IMR-90 (cell line): ENCODE measurements around the gene LBHD2. TPM values are rescaled to one million over a fixed set of nuclear protein-coding genes. Genes with fewer than 3 reads are reported as not detected.
A peak's percentile ranks its signal among the peaks of the same experiment; 100 is the strongest.

Source experiments
- ATAC-seq: fragments of 200-7000 bp; cut with Tn5 transposase; 2 replicates; pipeline ENCODE4 v1.9.1; 2020; ENCODE audit warnings: low read depth, mild to moderate bottlenecking, moderate library complexity
- BruUV-seq: library from RNA; stranded (reverse); fragments of 400-500 nt; replicated peaks from 2 replicates; lab custom pipeline; 2021; lab: Mats Ljungman, UMichigan
- CTCF ChIA-PET: fragments of 300-600 bp; formaldehyde crosslinking; extraction: SDS; loops from one replicate; lab custom pipeline; 2021; ENCODE audit warnings: antibody characterized with exemption; lab: Yijun Ruan, JAX
- POLR2A ChIA-PET: fragments of 300-600 bp; sonication (Branson Sonifier 250); formaldehyde crosslinking; loops from one replicate; lab custom pipeline; 2022; ENCODE audit warnings: antibody characterized with exemption; ENCODE audit not compliant: unreplicated experiment; lab: Charles Lee
- DNase-seq: peaks from one replicate; pipeline ENCODE4 v3.0.0; 2013
- H2AFZ ChIP-seq: replicated peaks from 2 replicates; pipeline ENCODE3; 2013; ENCODE audit warnings: low read length, mild to moderate bottlenecking; ENCODE audit not compliant: poor library complexity
- H2AK5ac ChIP-seq: 2 replicates; pipeline ENCODE4 v1.6.1; 2013; ENCODE audit warnings: low read depth, low read length, inconsistent platforms
- H2AK9ac ChIP-seq: replicated peaks from 2 replicates; pipeline ENCODE3; 2013; ENCODE audit warnings: mild to moderate bottlenecking, low read depth, low read length, moderate library complexity; ENCODE audit not compliant: poor library complexity
- H2BK120ac ChIP-seq: 2 replicates; pipeline ENCODE4 v1.6.1; 2013; ENCODE audit warnings: low read depth, low read length, inconsistent platforms
- H2BK15ac ChIP-seq: 3 replicates; pipeline ENCODE4 v1.6.1; 2013; ENCODE audit warnings: low read depth, low read length, inconsistent platforms
- H2BK20ac ChIP-seq: 2 replicates; pipeline ENCODE4 v1.6.1; 2013; ENCODE audit warnings: low read depth, mild to moderate bottlenecking, inconsistent platforms, low read length, moderate library complexity
- H2BK5ac ChIP-seq: 2 replicates; pipeline ENCODE4 v1.6.1; 2013; ENCODE audit warnings: mild to moderate bottlenecking, low read depth, low read length, inconsistent platforms; ENCODE audit not compliant: poor library complexity, severe bottlenecking
- H3K14ac ChIP-seq: replicated peaks from 2 replicates; pipeline ENCODE4 v1.6.1; 2013; ENCODE audit warnings: low read depth, low read length, inconsistent platforms
- H3K18ac ChIP-seq: 2 replicates; pipeline ENCODE4 v1.6.1; 2013; ENCODE audit warnings: low read depth, low read length, control low read depth
- H3K23ac ChIP-seq: 2 replicates; pipeline ENCODE4 v1.6.1; 2013; ENCODE audit warnings: low read depth, low read length, inconsistent platforms
- H3K27ac ChIP-seq: 2 replicates; pipeline ENCODE4 v1.5.1; 2013; ENCODE audit warnings: mild to moderate bottlenecking, control low read depth, low read length; ENCODE audit not compliant: insufficient read depth
- H3K27me3 ChIP-seq: 2 replicates; pipeline ENCODE4 v1.6.1; 2013; ENCODE audit warnings: low read length; ENCODE audit not compliant: control insufficient read depth, insufficient read depth
- H3K36me3 ChIP-seq: 2 replicates; pipeline ENCODE4 v1.6.1; 2013; ENCODE audit warnings: low read length, mixed read lengths; ENCODE audit not compliant: control insufficient read depth, insufficient read depth
- H3K4ac ChIP-seq: 2 replicates; pipeline ENCODE4 v1.6.1; 2013; ENCODE audit warnings: low read depth, low read length, inconsistent platforms
- H3K4me1 ChIP-seq: 2 replicates; pipeline ENCODE4 v1.6.1; 2013; ENCODE audit warnings: low read length, mixed read lengths; ENCODE audit not compliant: control insufficient read depth, insufficient read depth
- H3K4me2 ChIP-seq: 2 replicates; pipeline ENCODE4 v1.6.1; 2013; ENCODE audit warnings: low read depth, mild to moderate bottlenecking, control low read depth, low read length, moderate library complexity
- H3K4me3 ChIP-seq: 2 replicates; pipeline ENCODE4 v1.5.1; 2013; ENCODE audit warnings: low read depth, mild to moderate bottlenecking, control low read depth, low read length, moderate library complexity; ENCODE audit not compliant: insufficient read depth
- H3K56ac ChIP-seq: 2 replicates; pipeline ENCODE4 v1.6.1; 2013; ENCODE audit warnings: low read length, inconsistent platforms; ENCODE audit not compliant: insufficient read depth; ENCODE audit errors: extremely low read depth
- H3K79me1 ChIP-seq, 2 experiments: 2 replicates each; pipeline ENCODE4 v1.6.1; 2013; ENCODE audit warnings: low read length in 2 of 2, inconsistent platforms in 1 of 2, low read depth in 1 of 2
- H3K9ac ChIP-seq: 2 replicates; pipeline ENCODE4 v1.6.1; 2013; ENCODE audit warnings: low read depth, low read length, control low read depth
- H3K9me1 ChIP-seq: 2 replicates; pipeline ENCODE4 v1.6.1; 2013; ENCODE audit warnings: low read length, inconsistent platforms; ENCODE audit not compliant: insufficient read depth
- H3K9me3 ChIP-seq: 2 replicates; pipeline ENCODE4 v1.6.1; 2013; ENCODE audit warnings: low read length; ENCODE audit not compliant: control insufficient read depth, insufficient read depth
- H4K20me1 ChIP-seq: 2 replicates; pipeline ENCODE4 v1.6.1; 2013; ENCODE audit warnings: low read length, inconsistent platforms; ENCODE audit not compliant: insufficient read depth
- H4K5ac ChIP-seq: 2 replicates; pipeline ENCODE4 v1.6.1; 2013; ENCODE audit warnings: mild to moderate bottlenecking, low read depth, low read length, control low read depth
- H4K8ac ChIP-seq, 2 experiments: 2 replicates each; pipeline ENCODE4 v1.6.1; 2013; ENCODE audit warnings: low read depth in 2 of 2, low read length in 2 of 2, control low read depth in 1 of 2, inconsistent platforms in 1 of 2
- H4K91ac ChIP-seq: 2 replicates; pipeline ENCODE4 v1.6.1; 2013; ENCODE audit warnings: low read depth, low read length, inconsistent platforms; ENCODE audit not compliant: insufficient read depth
- CHD1 ChIP-seq: IDR thresholded peaks from 2 replicates; pipeline ENCODE4 v1.6.1; 2012; ENCODE audit warnings: low read depth, low read length, improper control_type of control experiment
- CTCF ChIP-seq: conservative IDR thresholded peaks from 2 replicates; pipeline ENCODE4 v1.5.1; 2012; ENCODE audit warnings: mild to moderate bottlenecking, low read depth, low read length, improper control_type of control experiment
- ELK1 ChIP-seq: fragments of 150-350 bp; IDR thresholded peaks from 2 replicates; pipeline ENCODE4 v1.6.1; 2016; ENCODE audit warnings: low read depth, mild to moderate bottlenecking, low read length, moderate library complexity, borderline replicate concordance
- MAFK ChIP-seq: IDR thresholded peaks from 2 replicates; pipeline ENCODE4 v1.6.1; 2012; ENCODE audit warnings: low read depth, low read length, improper control_type of control experiment
- MXI1 ChIP-seq: IDR thresholded peaks from 2 replicates; pipeline ENCODE4 v1.6.1; 2012; ENCODE audit warnings: low read depth, mild to moderate bottlenecking, low read length, moderate library complexity, borderline replicate concordance
- NFE2L2 ChIP-seq: fragments of 150-350 bp; IDR thresholded peaks from 2 replicates; pipeline ENCODE4 v1.6.1; 2016; ENCODE audit warnings: low read depth, mild to moderate bottlenecking, low read length
- POLR2A ChIP-seq: IDR thresholded peaks from 2 replicates; pipeline ENCODE4 v1.6.1; 2012; ENCODE audit warnings: mild to moderate bottlenecking, low read depth, low read length
- RAD21 ChIP-seq: IDR thresholded peaks from 2 replicates; pipeline ENCODE4 v1.6.1; 2012; ENCODE audit warnings: low read length, improper control_type of control experiment
- RFX5 ChIP-seq: IDR thresholded peaks from 2 replicates; pipeline ENCODE4 v1.8.0; 2012; ENCODE audit warnings: low read depth, mild to moderate bottlenecking, low read length, moderate library complexity
- WGBS, 2 experiments: methylation state at CpG; one replicate each; pipeline versions ENCODE4 v1.1.5 to v1.1.7; 2013; ENCODE audit warnings: missing lambda C conversion rate in 2 of 2; ENCODE audit not compliant: insufficient read length in 1 of 2; ENCODE audit errors: extremely low coverage in 2 of 2; 5-methylcytosine and 5-hydroxymethylcytosine counted together
- dilution Hi-C: fragments of 300-500 bp; cut with HindIII; formaldehyde crosslinking; loops from one replicate; pipeline ENCODE4 v1.14.3; 2018; ENCODE audit warnings: low sequenced_read_pairs; ENCODE audit not compliant: unreplicated experiment
- in situ Hi-C: fragments of 300-500 bp; cut with MboI; formaldehyde crosslinking; loops from 3 replicates; pipeline ENCODE4 v1.14.3; 2019; ENCODE audit warnings: low sequenced_read_pairs, inconsistent platforms, mixed read lengths
- intact Hi-C: fragments of 100-400 bp; cut with micrococcal nuclease; formaldehyde crosslinking; loops from 2 replicates; pipeline ENCODE4 v1.10.0; 2022
- polyA plus RNA-seq, 3 experiments: library from polyadenylated mRNA; depleted of rRNA; stranded (reverse); fragments of >200 nt; gene quantifications; 2 replicates each; pipeline ENCODE4 v1.2.3, GENCODE V29; 2012; ENCODE audit warnings: low replicate concordance in 1 of 3
- total RNA-seq: library from RNA; depleted of rRNA; stranded (reverse); fragments of >200 nt; gene quantifications from 2 replicates; pipeline ENCODE4 v1.2.3, GENCODE V29; 2012

The LBHD2 gene
- total and polyA plus RNA-seq, 2 of the 4 experiments (the other 2 are of a cell fraction): not detected

- DNase-seq: no peak
- H3K36me3 ChIP-seq: no peaks in the 10 kb centered on the region
- H3K79me1 ChIP-seq: no peaks in the 10 kb centered on the region
- H4K5ac ChIP-seq: no peak overlapping the region
- H3K27ac ChIP-seq: no peak overlapping the region
- no peak overlapping the region for H3K18ac ChIP-seq
- no peak for ATAC-seq
- no peak overlapping the region for H3K4me2 ChIP-seq
- H4K20me1 ChIP-seq: no peaks in the 10 kb centered on the region
- H3K27me3 ChIP-seq: peaks cover 6% of the 10 kb centered on the region; the same call in 1 of the 2 replicates
- peaks cover 7% of the 10 kb centered on the region for H3K9me1 ChIP-seq
- 0 out of 2 replicates have a peak overlapping the region, but pooled peaks have one; percentile 24 for H2BK20ac ChIP-seq
- H2AK5ac ChIP-seq: peak overlapping the region; percentile 70; the same call in 1 of the 2 replicates
- in situ Hi-C loops: no loop called here
- H2BK15ac ChIP-seq: peak overlapping the region; percentile 6; the same call in 1 of the 3 replicates
- H3K4me3 ChIP-seq: no peak overlapping the region
- ChIA-PET CTCF (interaction anchor here (1.3 kb wide), 1 partner anchor 33 kb away, joined by 5 read pairs; no protein-coding TSS in a partner anchor), POLR2A (interaction anchor here (0.6 kb wide), 1 partner anchor 197 kb away, joined by 4 read pairs; no protein-coding TSS in a partner anchor)
- H3K4me1 ChIP-seq: peaks cover 5% of the 10 kb centered on the region
- H2BK5ac ChIP-seq: no peak overlapping the region
- BruUV-seq: no TSS peak
- no peak overlapping the region for H3K56ac ChIP-seq
- H3K9ac ChIP-seq: no peak overlapping the region
- H3K14ac ChIP-seq: no peak overlapping the region
- peak overlapping the region; percentile 70 for H3K4ac ChIP-seq
- H4K8ac ChIP-seq: peak overlapping the region in 1 of 2 experiments; percentile 17; a peak in 1 of 4 replicates
- peak overlapping the region; percentile 38 for H2AFZ ChIP-seq
- no peaks in the 10 kb centered on the region for H3K9me3 ChIP-seq
- dilution Hi-C loops: no loop called here
- peak overlapping the region; percentile 44; the same call in 1 of the 2 replicates for H2BK120ac ChIP-seq
- H3K23ac ChIP-seq: no peak overlapping the region
- no peak overlapping the region for H2AK9ac ChIP-seq
- TF ChIP-seq POLR2A: no peak
- TF ChIP-seq ELK1: no peak
- no peak for TF ChIP-seq RAD21
- no peak for TF ChIP-seq CHD1
- no peak for TF ChIP-seq NFE2L2
- TF ChIP-seq MXI1: no peak
- no peak for TF ChIP-seq MAFK
- no peak for TF ChIP-seq CTCF
- no peak for TF ChIP-seq RFX5
- WGBS, 2 experiments: 91% methylated on average over 9 of the region's 22 CpGs; no CpG with 5 or more reads in 1 of the 2 experiments
- intact Hi-C loops: no loop called here
- H4K91ac ChIP-seq: peak overlapping the region; percentile 39
These were observed 53.8 kb downstream of the LBHD2 start for GRCh38 chr14:103137689-103138300.
